T-cell (primary cell): ENCODE data around the gene UFD1. TPM values are rescaled to one million over a fixed set of nuclear protein-coding genes. Genes with fewer than 3 reads are reported as not detected.

Experiments used
- ATAC-seq, 4 experiments: fragments of 200-7000 bp in 3 of 4; fragments of 150-1000 bp in 1 of 4; cut with Tn5 transposase; replicated peaks in 1 of 4; 1 replicate in 3 of 4; 2 replicates in 1 of 4; pipeline ENCODE4 v1.10.0; 2021; ENCODE audit warnings: moderate library complexity in 3 of 4, mild to moderate bottlenecking in 2 of 4, moderate number of reproducible peaks in 1 of 4
- CTCF ChIA-PET, 2 donors: fragments of 300-600 bp; sonication (Branson Sonifier 250); formaldehyde crosslinking; loops; one replicate each; lab custom pipeline; 2022; ENCODE audit warnings: antibody characterized with exemption in 2 of 2; lab: Charles Lee
- POLR2A ChIA-PET, 2 donors: fragments of 300-600 bp; sonication (Branson Sonifier 250); formaldehyde crosslinking; loops; one replicate each; lab custom pipeline; 2022; ENCODE audit warnings: antibody characterized with exemption in 2 of 2; lab: Charles Lee
- DNase-seq, 35 experiments: peaks; one replicate each; pipeline versions ENCODE4 v3.0.0 to v3.0.0-alpha.2; 2013 to 2023
- H3K27ac ChIP-seq: one replicate; pipeline ENCODE4 v1.5.1; 2013; ENCODE audit warnings: low read length
- H3K27me3 ChIP-seq, 2 experiments: replicated peaks in 1 of 2; 1 replicate in 1 of 2; 2 replicates in 1 of 2; pipeline versions ENCODE4 v1.6.1 to v1.7.0; 2013; ENCODE audit warnings: low read length in 1 of 2, mixed read lengths in 1 of 2; ENCODE audit not compliant: control insufficient read depth in 2 of 2, insufficient read depth in 2 of 2; ENCODE audit errors: extremely low read depth in 1 of 2
- H3K36me3 ChIP-seq, 2 donors: 1 replicate in 1 of 2; 2 replicates in 1 of 2; pipeline versions ENCODE4 v1.6.1 to v1.7.0; 2013; ENCODE audit warnings: low read length in 1 of 2; ENCODE audit not compliant: control insufficient read depth in 2 of 2, insufficient read depth in 1 of 2; ENCODE audit errors: extremely low read depth in 1 of 2
- H3K4me1 ChIP-seq, 2 experiments: 1 replicate in 1 of 2; 2 replicates in 1 of 2; pipeline versions ENCODE4 v1.6.1 to v1.7.0; 2013; ENCODE audit warnings: low read length in 2 of 2, mixed read lengths in 1 of 2; ENCODE audit not compliant: insufficient read depth in 2 of 2, control insufficient read depth in 1 of 2; ENCODE audit errors: extremely low read depth in 1 of 2
- H3K4me3 ChIP-seq, 2 donors: 1 replicate in 1 of 2; 2 replicates in 1 of 2; pipeline versions ENCODE4 v1.5.1 to v1.7.0; 2013; ENCODE audit warnings: mild to moderate bottlenecking in 2 of 2, low read length in 1 of 2, moderate library complexity in 1 of 2; ENCODE audit not compliant: control insufficient read depth in 1 of 2; ENCODE audit errors: extremely low read depth in 1 of 2
- H3K9me3 ChIP-seq: 2 replicates; pipeline ENCODE4 v1.7.0; 2013
- H3K27ac Mint-ChIP-seq, 2 donors: one replicate each; pipeline ENCODE4 v1.8.0; 2020 to 2021; ENCODE audit warnings: mild to moderate bottlenecking in 2 of 2, mixed read lengths in 2 of 2
- H3K27me3 Mint-ChIP-seq, 2 donors: one replicate each; pipeline ENCODE4 v1.8.0; 2021 to 2022; ENCODE audit warnings: mixed read lengths in 2 of 2
- H3K36me3 Mint-ChIP-seq: one replicate; pipeline ENCODE4 v1.8.0; 2021; ENCODE audit warnings: mixed read lengths
- H3K4me1 Mint-ChIP-seq, 3 donors: one replicate each; pipeline ENCODE4 v1.8.0; 2020 to 2022; ENCODE audit warnings: mixed read lengths in 3 of 3, mild to moderate bottlenecking in 1 of 3
- H3K4me3 Mint-ChIP-seq, 3 donors: one replicate each; pipeline ENCODE4 v1.8.0; 2020 to 2022; ENCODE audit warnings: mild to moderate bottlenecking in 3 of 3, mixed read lengths in 3 of 3, moderate library complexity in 3 of 3
- H3K9me3 Mint-ChIP-seq, 3 donors: one replicate each; pipeline ENCODE4 v1.8.0; 2020 to 2022; ENCODE audit warnings: mixed read lengths in 3 of 3
- WGBS: methylation state at CpG from one replicate; pipeline ENCODE4 v1.1.5; 2013; ENCODE audit warnings: missing lambda C conversion rate; ENCODE audit not compliant: insufficient coverage; 5-methylcytosine and 5-hydroxymethylcytosine counted together
- total RNA-seq, 35 experiments: library from RNA in 6 of 35; stranded (reverse) in 6 of 35; fragments of 120-200 nt in 1 of 35; gene quantifications; one replicate each; pipeline versions ENCODE4 v1.2.1 to v1.2.4 and lab custom pipeline; 2013 to 2026

The UFD1 gene
- total RNA-seq, 5 donors from 2014 or later (not counting 1 experiment from before 2014, with no cell fraction given), result 52.9 to 85.1 (median 60.0) TPM

DNA sequence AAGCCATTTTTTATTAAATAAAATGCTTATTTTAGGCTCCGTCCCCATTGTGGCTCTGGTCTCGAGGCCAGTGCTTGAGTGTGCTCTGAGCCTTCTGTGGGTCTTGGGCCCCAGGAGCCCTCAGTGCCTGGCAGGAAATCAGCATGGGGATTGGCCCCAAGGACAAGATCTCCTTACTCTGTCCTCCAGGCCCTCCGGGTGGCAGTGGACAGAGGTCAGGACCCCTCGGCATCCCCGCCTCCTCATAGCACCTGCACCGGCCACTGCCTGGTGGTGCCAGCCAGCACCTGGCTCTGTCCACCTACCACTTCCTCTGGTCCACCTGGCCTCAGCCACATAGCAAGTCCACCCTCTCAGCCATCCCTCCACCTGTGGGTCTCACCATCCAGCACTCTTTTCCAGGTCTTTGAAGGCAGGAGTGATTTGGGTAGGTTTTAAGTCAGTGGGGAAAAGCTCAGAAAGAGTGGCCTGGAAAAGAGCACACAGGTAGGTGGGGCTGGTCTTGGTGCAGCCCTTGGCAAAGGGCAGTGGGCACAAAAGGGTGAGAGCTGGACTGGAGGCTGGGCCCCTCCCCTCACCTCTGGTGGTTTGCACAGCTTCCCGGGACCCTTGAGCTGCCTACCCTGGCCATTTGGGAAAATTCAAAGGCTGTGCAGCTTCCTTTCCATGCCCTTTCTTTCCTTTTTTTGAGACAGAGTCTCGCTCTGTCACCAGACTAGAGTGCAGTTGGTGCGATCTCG, 41.7 kb upstream of the UFD1 start:
- Mint-ChIP-seq H3K4me3 (no peak overlapping the region), H3K27ac (no peak overlapping the region), H3K36me3 (no peaks in the 10 kb centered on the region), H3K4me1 (peaks cover 5 to 15% (median 8%) of the 10 kb centered on the region in 3 donors), H3K9me3 (no peaks in the 10 kb centered on the region), H3K27me3 (peaks cover 7 to 21% of the 10 kb centered on the region in 2 donors)
- DNase-seq, result no peak
- no peak for ATAC-seq
- CTCF ChIA-PET, result no interaction called here
- 96% methylated on average over 10 of the region's 10 CpGs for WGBS
- Histone ChIP-seq H3K27me3 (peaks cover 2 to 41% of the 10 kb centered on the region in 2 experiments), H3K36me3 (no peaks in the 10 kb centered on the region), H3K4me3 (no peak overlapping the region), H3K9me3 (no peaks in the 10 kb centered on the region), H3K4me1 (peaks cover 0 to 21% of the 10 kb centered on the region in 2 experiments), H3K27ac (no peak overlapping the region)
- POLR2A ChIA-PET, result no interaction called here

GRCh38 chr22:19520007-19520406, 41.0 kb upstream of the UFD1 start:
- peaks cover 4 to 15% of the 10 kb centered on the region in 2 donors for H3K27me3 Mint-ChIP-seq
- no peaks in the 10 kb centered on the region for H3K36me3 Mint-ChIP-seq
- H3K27ac Mint-ChIP-seq, result no peak overlapping the region
- Histone ChIP-seq H3K4me1 (peaks cover 0 to 23% of the 10 kb centered on the region in 2 experiments), H3K36me3 (no peaks in the 10 kb centered on the region), H3K9me3 (no peaks in the 10 kb centered on the region), H3K27me3 (peaks cover 2 to 34% of the 10 kb centered on the region in 2 experiments), H3K4me3 (no peak overlapping the region), H3K27ac (no peak overlapping the region)
- H3K4me3 Mint-ChIP-seq, result no peak overlapping the region
- peaks cover 4 to 13% (median 7%) of the 10 kb centered on the region in 3 donors for H3K4me1 Mint-ChIP-seq
- CTCF ChIA-PET, result no interaction called here
- 93% methylated on average over 4 of the region's 6 CpGs for WGBS
- DNase-seq, result no peak
- POLR2A ChIA-PET, result no interaction called here
- no peak for ATAC-seq
- H3K9me3 Mint-ChIP-seq, result no peaks in the 10 kb centered on the region

GRCh38 chr22:19519041-19519926, 40.3 kb upstream of the UFD1 start:
- Mint-ChIP-seq H3K4me1 (peaks cover 5 to 8% (median 6%) of the 10 kb centered on the region in 3 donors), H3K27ac (no peak overlapping the region), H3K36me3 (no peaks in the 10 kb centered on the region), H3K4me3 (no peak overlapping the region), H3K9me3 (no peaks in the 10 kb centered on the region), H3K27me3 (peaks cover 0 to 10% of the 10 kb centered on the region in 2 donors)
- no peaks in the 10 kb centered on the region for H3K36me3 ChIP-seq
- POLR2A ChIA-PET, result no interaction called here
- CTCF ChIA-PET, result no interaction called here
- no peak for ATAC-seq
- no peak overlapping the region for H3K27ac ChIP-seq
- H3K4me3 ChIP-seq, result no peak overlapping the region
- peaks cover 0 to 20% of the 10 kb centered on the region in 2 experiments for H3K4me1 ChIP-seq
- H3K9me3 ChIP-seq, result no peaks in the 10 kb centered on the region
- H3K27me3 ChIP-seq, result peaks cover 0 to 27% of the 10 kb centered on the region in 2 experiments
- WGBS, result 96% methylated on average over 15 of the region's 17 CpGs
- DNase-seq, result no peak

DNA sequence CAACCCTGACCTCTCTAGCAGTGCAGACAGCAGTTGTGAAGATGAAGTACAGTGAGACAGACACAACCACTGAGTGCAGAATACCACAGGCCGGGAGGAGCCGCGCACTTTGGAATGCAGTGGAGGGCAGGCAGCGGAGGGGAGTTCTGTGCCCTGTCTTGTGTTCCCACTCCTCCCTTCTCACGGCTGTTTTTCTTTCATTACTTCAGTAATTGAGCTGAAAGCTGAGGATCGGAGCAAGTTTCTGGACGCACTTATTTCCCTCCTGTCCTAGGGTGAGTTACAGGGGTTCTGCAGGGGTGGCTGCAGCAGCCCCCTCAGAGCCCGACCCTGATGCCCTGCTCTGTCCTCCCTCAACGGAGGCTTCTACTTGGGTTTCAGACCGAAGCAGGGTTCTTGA, 39.6 kb upstream of the UFD1 start:
- no peak overlapping the region for H3K27ac ChIP-seq
- POLR2A ChIA-PET, result no interaction called here
- Mint-ChIP-seq H3K27me3 (peaks cover 0 to 8% of the 10 kb centered on the region in 2 donors), H3K36me3 (peaks cover 5% of the 10 kb centered on the region), H3K9me3 (peaks cover 4 to 5% (median 4%) of the 10 kb centered on the region in 3 donors), H3K4me3 (no peak overlapping the region), H3K27ac (no peak overlapping the region), H3K4me1 (peaks cover 5 to 8% (median 6%) of the 10 kb centered on the region in 3 donors)
- no peak overlapping the region for H3K4me3 ChIP-seq
- H3K36me3 ChIP-seq, result no peaks in the 10 kb centered on the region
- H3K4me1 ChIP-seq, result peaks cover 0 to 13% of the 10 kb centered on the region in 2 experiments
- no peaks in the 10 kb centered on the region for H3K9me3 ChIP-seq
- WGBS, result 100% methylated on average over 1 of the region's 10 CpGs
- CTCF ChIA-PET, result no interaction called here
- ATAC-seq, result no peak
- H3K27me3 ChIP-seq, result peaks cover 0 to 20% of the 10 kb centered on the region in 2 experiments
- no peak for DNase-seq

GRCh38 chr22:19517919-19518611, 39.1 kb upstream of the UFD1 start:
- peaks cover 0 to 8% of the 10 kb centered on the region in 2 experiments for H3K4me1 ChIP-seq
- POLR2A ChIA-PET, result no interaction called here
- H3K36me3 ChIP-seq, result no peaks in the 10 kb centered on the region
- H3K4me1 Mint-ChIP-seq, result peaks cover 3 to 8% (median 3%) of the 10 kb centered on the region in 3 donors
- DNase-seq, result no peak
- peaks cover 0 to 5% of the 10 kb centered on the region in 2 donors for H3K27me3 Mint-ChIP-seq
- no peaks in the 10 kb centered on the region for H3K9me3 ChIP-seq
- H3K27ac Mint-ChIP-seq, result no peak overlapping the region
- peaks cover 0 to 17% of the 10 kb centered on the region in 2 experiments for H3K27me3 ChIP-seq
- H3K4me3 Mint-ChIP-seq, result no peak overlapping the region
- peaks cover 7 to 10% (median 9%) of the 10 kb centered on the region in 3 donors for H3K9me3 Mint-ChIP-seq
- no peak for ATAC-seq
- H3K27ac ChIP-seq, result no peak overlapping the region
- H3K36me3 Mint-ChIP-seq, result peaks cover 5% of the 10 kb centered on the region
- H3K4me3 ChIP-seq, result no peak overlapping the region
- 91% methylated on average over 6 of the region's 12 CpGs for WGBS
- CTCF ChIA-PET, result no interaction called here

DNA sequence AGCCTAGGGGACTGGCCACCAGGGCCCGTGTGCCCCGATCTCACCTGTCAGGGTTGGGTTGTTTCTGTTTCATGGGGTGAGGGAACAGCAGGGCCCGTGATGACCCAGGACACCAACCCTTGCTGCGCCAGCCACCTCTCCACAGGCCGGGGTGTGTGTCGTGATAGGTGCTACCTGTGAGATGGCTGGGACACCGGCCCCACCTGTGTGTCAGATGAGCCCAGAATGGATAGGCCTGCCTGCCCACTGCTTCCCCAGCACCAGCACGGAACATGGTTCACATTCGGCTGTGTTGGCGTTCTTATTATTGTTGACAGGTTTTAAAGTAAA, 38.1 kb upstream of the UFD1 start:
- ATAC-seq, result no peak
- no peaks in the 10 kb centered on the region for H3K9me3 ChIP-seq
- H3K4me1 ChIP-seq, result peaks cover 0 to 7% of the 10 kb centered on the region in 2 experiments
- WGBS, result 94% methylated on average over 5 of the region's 10 CpGs
- DNase-seq, result no peak
- Mint-ChIP-seq H3K36me3 (peaks cover 5% of the 10 kb centered on the region), H3K9me3 (peaks cover 7 to 10% (median 9%) of the 10 kb centered on the region in 3 donors), H3K4me1 (peaks cover 0 to 8% (median 0%) of the 10 kb centered on the region in 3 donors), H3K27me3 (no peaks in the 10 kb centered on the region), H3K4me3 (no peak overlapping the region), H3K27ac (no peak overlapping the region)
- no peak overlapping the region for H3K4me3 ChIP-seq
- H3K27ac ChIP-seq, result no peak overlapping the region
- ChIA-PET POLR2A (interaction anchor here in 1 of 2 donors (0.5 kb wide), 1 partner anchor 23 kb away, joined by 3 read pairs; no protein-coding TSS in a partner anchor), CTCF (no interaction called here)
- peaks cover 0 to 8% of the 10 kb centered on the region in 2 experiments for H3K27me3 ChIP-seq
- H3K36me3 ChIP-seq, result no peaks in the 10 kb centered on the region
